ENCODE results near the gene IFITM1. TPM values are rescaled to one million over a fixed set of nuclear protein-coding genes. Genes with fewer than 3 reads are reported as not detected.

IFITM1 gene
- total and polyA plus RNA-seq, 2 of the 8 experiments (the other 6 are each of a cell fraction or from before 2014, with no cell fraction given), result 394 to 1,464 TPM

DNA sequence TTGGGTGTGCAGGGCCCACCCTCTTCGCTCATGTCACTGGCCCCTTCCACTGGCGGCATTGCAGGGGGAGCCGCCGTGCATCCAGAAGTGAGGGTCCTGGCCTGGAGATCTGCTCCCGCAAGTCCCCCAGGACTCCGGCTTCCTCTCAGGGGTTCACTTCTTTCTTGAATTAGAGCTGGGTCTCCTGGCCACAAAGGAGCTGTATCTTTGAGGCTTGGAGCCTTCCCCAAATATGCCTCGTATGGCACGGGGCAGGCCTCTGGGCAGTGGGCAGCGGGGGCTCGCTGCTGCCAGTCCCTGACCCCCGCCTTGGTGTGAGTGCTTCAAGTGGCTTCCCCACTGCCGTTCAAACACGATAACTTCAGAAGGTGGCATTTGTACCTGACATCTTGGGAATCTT is 14.2 kb downstream of the IFITM1 start:
- H3K4me3 ChIP-seq (ENCODE audit: extremely low read depth in 1 of 4, insufficient read depth in 2 of 4, low read depth in 3 of 4, low read length in 4 of 4), result no peak overlapping the region
- no peaks in the 10 kb centered on the region for H3K79me1 ChIP-seq (ENCODE audit: low read depth, low read length)
- no peaks in the 10 kb centered on the region for H3K27me3 ChIP-seq (replicated peaks in 1 of 4; ENCODE audit: control insufficient read depth in 3 of 4, extremely low read depth in 1 of 4, insufficient read depth in 3 of 4, low read length in 3 of 4)
- H3K9me3 ChIP-seq (ENCODE audit: insufficient read depth in 2 of 2, low read depth in 1 of 2, low read length in 1 of 2), result peaks cover 7 to 8% of the 10 kb centered on the region in 2 experiments; a peak in 3 of 4 replicates
- H3K4me1 ChIP-seq (replicated peaks in 1 of 4; ENCODE audit: control insufficient read depth in 3 of 4, insufficient read depth in 4 of 4, low read length in 3 of 4), result peaks cover 0 to 14% (median 2%) of the 10 kb centered on the region in 4 experiments; a peak in 4 of 7 replicates
- H2BK5ac ChIP-seq (ENCODE audit: low read depth, low read length), result no peak overlapping the region; the same call in 1 of the 2 replicates
- WGBS, 2 experiments (ENCODE audit: extremely low coverage in 1 of 2, insufficient coverage in 1 of 2, insufficient read length in 1 of 2, insufficient replicate concordance in 2 of 2, low coverage in 1 of 2, low lambda C conversion rate in 2 of 2, missing lambda C conversion rate in 1 of 2), result 95% methylated on average over 13 of the region's 13 CpGs; no CpG with 5 or more reads in 1 of the 2 experiments
- H3K14ac ChIP-seq (ENCODE audit: insufficient read length), result no peak overlapping the region
- peak overlapping the region; percentile 71; the same call in 1 of the 2 replicates for H2BK12ac ChIP-seq (ENCODE audit: low read depth, low read length)
- no peaks in the 10 kb centered on the region for H3K23me2 ChIP-seq (ENCODE audit: low read depth, low read length)
- POLR2A ChIA-PET (ENCODE audit: partially characterized antibody), result interaction anchor here (0.7 to 1.8 kb wide), 6 partner anchors 9 to 26 kb away, joined by 3 to 8 read pairs (median 4); partner anchors contain the start of gene IFITM2
- no peak overlapping the region for H2BK120ac ChIP-seq (replicated peaks; ENCODE audit: low read depth, low read length)
- no peak overlapping the region for H2AFZ ChIP-seq (ENCODE audit: low read length)
- H3K23ac ChIP-seq (ENCODE audit: insufficient read length), result no peak overlapping the region
- no peak overlapping the region for H2BK20ac ChIP-seq (ENCODE audit: low read length)
- no peak overlapping the region for H3K4me2 ChIP-seq (ENCODE audit: insufficient read depth in 1 of 2, low read depth in 2 of 2, low read length in 2 of 2)
- no peak overlapping the region for H3K56ac ChIP-seq (replicated peaks; ENCODE audit: insufficient read length, low read depth, low read length)
- no peak overlapping the region for H3K18ac ChIP-seq (ENCODE audit: extremely low read depth, low read length)
- H4K20me1 ChIP-seq (replicated peaks in 1 of 2; ENCODE audit: control insufficient read depth in 1 of 2, insufficient read depth in 2 of 2, low read length in 2 of 2), result no peaks in the 10 kb centered on the region
- no peak for DNase-seq (ENCODE audit: low read depth in 1 of 2, low spot score in 2 of 2)
- H4K5ac ChIP-seq (ENCODE audit: insufficient read length, low read depth, low read length), result no peak overlapping the region
- H3K27ac ChIP-seq (ENCODE audit: low read depth, low read length), result no peak overlapping the region
- no peaks in the 10 kb centered on the region for H3K79me2 ChIP-seq (ENCODE audit: control insufficient read depth in 1 of 2, insufficient read depth in 2 of 2, low read length in 2 of 2)
- TF ChIP-seq MAFK (IDR thresholded peaks at IDR 0.05; ENCODE audit: low read depth, low read length) (no peak), SAP30 (IDR thresholded peaks at IDR 0.05; ENCODE audit: insufficient read depth, insufficient replicate concordance, low read length) (no peak), TAF1 (IDR thresholded peaks at IDR 0.05; ENCODE audit: low read depth, low read length) (no peak), JUN (IDR thresholded peaks at IDR 0.05; ENCODE audit: low read depth, low read length) (no peak), HDAC6 (IDR thresholded peaks at IDR 0.05; ENCODE audit: low read depth, low read length) (no peak), CHD2 (IDR thresholded peaks at IDR 0.05; ENCODE audit: low read length) (no peak), TBP (IDR thresholded peaks at IDR 0.05; ENCODE audit: low read depth, low read length) (no peak), TAF7 (optimal IDR thresholded peaks at IDR 0.05; ENCODE audit: borderline replicate concordance, low read depth, low read length) (no peak), SIRT6 (IDR thresholded peaks at IDR 0.05; ENCODE audit: low read length) (no peak), RXRA (IDR thresholded peaks at IDR 0.05; ENCODE audit: insufficient read depth, low read depth, low read length) (no peak), HDAC2 (IDR thresholded peaks at IDR 0.05; ENCODE audit: borderline replicate concordance in 1 of 2, low read depth in 2 of 2, low read length in 2 of 2) (no peak), RAD21 (IDR thresholded peaks at IDR 0.05 in 1 of 2, conservative IDR thresholded peaks at IDR 0.05 in 1 of 2; ENCODE audit: low read depth in 2 of 2, low read length in 2 of 2) (no peak)
- H3K36me3 ChIP-seq (ENCODE audit: control insufficient read depth in 2 of 4, insufficient read depth in 4 of 4, low read length in 3 of 4), result no peaks in the 10 kb centered on the region
- no peak overlapping the region for H3K9ac ChIP-seq (replicated peaks in 1 of 4; ENCODE audit: extremely low read depth in 1 of 4, low read depth in 3 of 4, low read length in 3 of 4)
- H2BK15ac ChIP-seq (ENCODE audit: low read length), result no peak overlapping the region
- H2AK5ac ChIP-seq (ENCODE audit: low read depth, low read length), result no peak overlapping the region
- H4K8ac ChIP-seq (ENCODE audit: extremely low read depth, insufficient read depth, low read length), result no peak overlapping the region; the same call in 1 of the 2 replicates
- H3K4ac ChIP-seq (replicated peaks; ENCODE audit: insufficient read length, low read depth, low read length), result peak overlapping the region; percentile 46
- CTCF ChIA-PET (ENCODE audit: partially characterized antibody), result interaction anchor here (1.0 to 2.4 kb wide), 4 partner anchors 11 to 121 kb away, joined by 3 to 6 read pairs (median 4); partner anchors contain the start of gene BET1L
- peak overlapping the region; percentile 5 for H4K91ac ChIP-seq (replicated peaks; ENCODE audit: insufficient read length, low read length)
- FAIRE-seq, result no peak
